K562 (cell line): ENCODE measurements around the gene ARL10. TPM values are rescaled to one million over a fixed set of nuclear protein-coding genes. Genes with fewer than 3 reads are reported as not detected.

Experiments used
- ARID1B ChIP-seq: fragments of 450-650 bp; IDR thresholded peaks from 2 replicates; pipeline ENCODE4 v1.6.1; 2016; ENCODE audit warnings: antibody characterized with exemption, mild to moderate bottlenecking, inconsistent platforms
- CREM ChIP-seq: IDR thresholded peaks from 2 replicates; pipeline ENCODE4 v1.6.1; 2014; ENCODE audit warnings: antibody characterized with exemption, low read depth
- EP400 ChIP-seq: fragments of 450-650 bp; IDR thresholded peaks from 2 replicates; pipeline ENCODE4 v1.6.1; 2017; ENCODE audit warnings: antibody characterized with exemption, mild to moderate bottlenecking, moderate library complexity
- FOS ChIP-seq: IDR thresholded peaks from 3 replicates; pipeline ENCODE4 v1.6.1; 2011; ENCODE audit not compliant: insufficient read length; ENCODE audit errors: extremely low read depth
- HCFC1 ChIP-seq: IDR thresholded peaks from 2 replicates; pipeline ENCODE4 v1.6.1; 2012; ENCODE audit warnings: low read depth, low read length, improper control_type of control experiment
- HDAC3 ChIP-seq: fragments of 450-650 bp; IDR thresholded peaks from 2 replicates; pipeline ENCODE4 v1.6.1; 2018; ENCODE audit warnings: borderline replicate concordance, mild to moderate bottlenecking, moderate library complexity; ENCODE audit not compliant: partially characterized antibody
- HLTF ChIP-seq: fragments of 450-650 bp; IDR thresholded peaks from 2 replicates; pipeline ENCODE4 v1.6.1; 2016
- HMGN3 ChIP-seq: IDR thresholded peaks from 2 replicates; pipeline ENCODE4 v1.6.1; 2011; ENCODE audit warnings: borderline replicate concordance, low read depth, mild to moderate bottlenecking, mixed read lengths, low read length; ENCODE audit not compliant: insufficient read length; ENCODE audit errors: extremely low read depth
- MED1 ChIP-seq: sonication (generic); formaldehyde crosslinking; IDR thresholded peaks from 2 replicates; pipeline ENCODE4 v1.8.1; 2023; ENCODE audit warnings: missing genetic modification reagents, borderline replicate concordance
- MEIS2 ChIP-seq: fragments of 450-650 bp; IDR thresholded peaks from 2 replicates; pipeline ENCODE4 v1.6.1; 2014; ENCODE audit warnings: mild to moderate bottlenecking; ENCODE audit not compliant: partially characterized antibody
- NCOA2 ChIP-seq, 2 experiments: fragments of 450-650 bp; IDR thresholded peaks; 2 replicates each; pipeline ENCODE4 v1.6.1; 2018; ENCODE audit warnings: mild to moderate bottlenecking in 2 of 2, moderate library complexity in 1 of 2; ENCODE audit not compliant: partially characterized antibody in 2 of 2
- NELFE ChIP-seq: IDR thresholded peaks from 2 replicates; pipeline ENCODE4 v1.6.1; 2011; ENCODE audit warnings: mild to moderate bottlenecking; ENCODE audit not compliant: insufficient read depth, insufficient read length
- PCBP2 ChIP-seq: fragments of 200-400 bp; formaldehyde crosslinking; IDR thresholded peaks from 2 replicates; pipeline ENCODE4 v1.6.1; 2018; ENCODE audit warnings: low read length, low read depth, mild to moderate bottlenecking, moderate library complexity; ENCODE audit not compliant: poor library complexity, severe bottlenecking
- POLR2B ChIP-seq: fragments of 450-650 bp; IDR thresholded peaks from 2 replicates; pipeline ENCODE4 v1.6.1; 2018; ENCODE audit warnings: low read depth; ENCODE audit not compliant: partially characterized antibody
- RB1 ChIP-seq: fragments of 450-650 bp; IDR thresholded peaks from 2 replicates; pipeline ENCODE4 v1.6.1; 2017; ENCODE audit warnings: low read depth, mild to moderate bottlenecking
- RBM34 ChIP-seq: fragments of 200-400 bp; formaldehyde crosslinking; IDR thresholded peaks from 2 replicates; pipeline ENCODE4 v1.6.1; 2018; ENCODE audit warnings: low read length, borderline replicate concordance; ENCODE audit not compliant: insufficient read depth
- SRSF7 ChIP-seq: fragments of 200-400 bp; formaldehyde crosslinking; optimal IDR thresholded peaks from 2 replicates; pipeline ENCODE3; 2017; ENCODE audit warnings: mild to moderate bottlenecking, low read depth, low read length
- TFAP4 ChIP-seq: sonication (generic); formaldehyde crosslinking; IDR thresholded peaks from 2 replicates; pipeline ENCODE4 v1.8.0; 2022; ENCODE audit warnings: missing genetic modification reagents, mild to moderate bottlenecking, moderate library complexity, borderline replicate concordance
- TGIF2 ChIP-seq: sonication (generic); formaldehyde crosslinking; IDR thresholded peaks from 2 replicates; pipeline ENCODE4 v1.8.1; 2022; ENCODE audit warnings: mild to moderate bottlenecking, missing genetic modification reagents, moderate library complexity
- USF1 ChIP-seq: sonication (generic); formaldehyde crosslinking; IDR thresholded peaks from 2 replicates; pipeline ENCODE4 v1.9.0; 2022; ENCODE audit warnings: mild to moderate bottlenecking, missing genetic modification reagents
- YBX1 ChIP-seq: fragments of 450-650 bp; IDR thresholded peaks from 2 replicates; pipeline ENCODE4 v1.7.1; 2016; ENCODE audit warnings: mild to moderate bottlenecking
- ZFPM2 ChIP-seq: fragments of 250-450 bp; sonication (Bioruptor Pico); IDR thresholded peaks from 2 replicates; pipeline ENCODE4 v1.5.1; 2022; ENCODE audit warnings: mild to moderate bottlenecking
- ZNF174 ChIP-seq: fragments of 250-450 bp; sonication (Bioruptor Pico); IDR thresholded peaks from 2 replicates; pipeline ENCODE4 v1.4.0; 2020; ENCODE audit warnings: mild to moderate bottlenecking
- ZNF217 ChIP-seq: sonication (generic); formaldehyde crosslinking; IDR thresholded peaks from 2 replicates; pipeline ENCODE4 v1.8.0; 2022; ENCODE audit warnings: mild to moderate bottlenecking, missing genetic modification reagents
- polyA plus RNA-seq, 8 experiments: library from polyadenylated mRNA; depleted of rRNA in 4 of 8; stranded (reverse) in 5 of 8; unstranded in 3 of 8; fragments of >200 nt; fragmentation: Nextera tagmentation in 2 of 8; fragmentation: Illumina TruSeq in 1 of 8; extraction: Ambion mirVana in 2 of 8; extraction: Trizol in 1 of 8; gene quantifications; 2 replicates each; pipeline versions ENCODE4 v1.2.1 to v1.2.3, GENCODE V29; 2011 to 2014; ENCODE audit warnings: inconsistent platforms in 1 of 8, missing spikeins in 1 of 8
- total RNA-seq, 7 experiments: library from RNA; depleted of rRNA in 6 of 7; stranded (reverse); fragments of >200 nt in 6 of 7; fragmentation: Illumina TruSeq in 2 of 7; extraction: Trizol in 2 of 7; gene quantifications; 2 replicates each; pipeline versions ENCODE4 v1.2.1 to v1.2.3, GENCODE V29; 2011 to 2021; ENCODE audit warnings: low replicate concordance in 1 of 7

Gene ARL10
- total and polyA plus RNA-seq, 9 of the 15 experiments (the other 6 are each of a cell fraction or from before 2014, with no cell fraction given) = under 0.01 to 0.40 (median 0.34) TPM; not detected in 3

DNA sequence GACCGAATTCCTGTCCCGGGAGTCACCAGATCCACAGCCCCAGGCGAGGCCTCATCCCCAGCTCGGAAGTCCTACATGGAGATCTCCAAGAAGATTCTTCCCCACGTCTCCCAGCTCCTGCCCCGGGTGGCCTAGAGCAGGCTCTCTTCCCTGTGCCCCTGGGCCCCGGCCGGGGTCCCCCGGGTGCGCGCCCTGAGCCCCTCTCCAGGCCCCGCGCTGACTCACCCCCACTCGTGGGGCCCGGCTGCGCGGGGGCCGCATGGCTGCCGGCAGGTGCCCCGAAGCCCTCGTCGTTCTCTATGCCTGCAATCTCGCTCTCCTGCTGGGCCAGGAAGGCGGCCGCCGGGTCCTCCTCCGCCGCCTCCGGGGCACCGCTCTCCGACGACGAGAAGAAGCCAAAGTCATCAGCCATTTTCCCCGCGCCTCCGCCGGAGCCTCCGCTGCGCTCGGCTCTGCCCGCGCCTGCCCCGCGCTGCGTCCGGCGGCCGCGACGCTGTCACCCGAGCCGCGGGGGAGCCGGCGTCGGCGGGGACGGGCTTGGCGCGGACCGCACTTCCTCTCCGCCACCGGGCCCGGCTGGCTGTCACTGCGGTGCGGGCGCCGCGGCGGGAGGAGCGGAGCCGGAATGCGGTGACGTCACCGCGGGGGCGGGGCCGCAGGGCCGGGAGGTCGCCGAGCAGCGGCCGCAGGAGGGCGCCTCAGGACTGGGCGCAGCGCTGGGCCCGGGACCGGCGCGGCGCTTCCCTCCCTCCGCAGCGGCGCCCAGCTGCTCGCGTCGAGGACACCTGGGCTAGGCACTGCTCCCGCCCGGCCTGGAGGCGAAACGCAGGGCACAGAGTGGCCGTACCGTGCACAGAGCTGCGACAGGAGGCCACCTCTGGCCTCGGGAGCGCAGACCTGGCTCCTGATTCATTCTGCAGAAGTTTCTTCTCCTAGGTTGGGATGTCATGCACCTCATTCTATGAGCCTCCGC, 51.0 kb downstream of the ARL10 start, which contains the start of gene CLTB (continued):
- TF ChIP-seq TFAP4 (peak; percentile 95), RBM34 (no peak), ZNF217 (CRISPR knock-in tag) (no peak), MEIS2 (peak; percentile 48), TGIF2 (peak; percentile 84), MED1 (CRISPR knock-in tag) (no peak), RB1 (peak; percentile 99; the same call in 1 of the 2 replicates), YBX1 (no peak), ARID1B (no peak), HLTF (no peak), NELFE (no peak), EP400 (peak; percentile 45; the same call in 1 of the 2 replicates), ZFPM2 (CRISPR knock-in tag) (0 out of 2 replicates have a peak, but pooled peaks have one; percentile 75), ZNF174 (CRISPR knock-in tag) (no peak), NCOA2 (IDR thresholded peaks at IDR 0.05; ENCODE audit: partially characterized antibody in 2 of 2) (no peak), FOS (no peak), PCBP2 (no peak), SRSF7 (no peak), HDAC3 (no peak), USF1 (CRISPR knock-in tag) (no peak), POLR2B (no peak), HCFC1 (peak; percentile 29; the same call in 1 of the 2 replicates), HMGN3 (peak; percentile 81), CREM (peak; percentile 95)
